ENCODE data around the gene IYD.
"Not testable (repeated sequence)": the region's sequence is repeated elsewhere in the genome, so short reads cannot be mapped to it uniquely, and the experiment has no call there.

The IYD gene

DNA sequence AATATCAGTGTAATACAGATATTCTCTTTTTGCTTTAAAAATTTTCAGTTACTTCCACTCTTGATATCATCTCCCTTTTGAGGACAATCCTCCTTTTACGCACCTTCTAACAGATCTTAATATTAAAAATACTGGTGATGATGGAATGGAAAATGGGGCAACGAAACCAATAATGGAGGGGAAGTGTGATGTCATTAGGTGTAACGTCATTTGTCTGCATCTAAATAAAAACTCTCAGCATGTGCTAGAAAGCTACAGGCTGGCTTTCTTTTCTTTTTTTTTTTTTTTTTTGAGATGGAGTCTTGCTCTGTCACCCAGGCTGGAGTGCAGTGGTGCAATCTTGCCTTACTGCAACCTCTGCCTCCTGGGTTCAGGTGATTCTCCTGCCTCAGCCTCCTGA, 66.5 kb downstream of the IYD start:
- no peak for DNase-seq (ENCODE audit: low read depth)

DNA sequence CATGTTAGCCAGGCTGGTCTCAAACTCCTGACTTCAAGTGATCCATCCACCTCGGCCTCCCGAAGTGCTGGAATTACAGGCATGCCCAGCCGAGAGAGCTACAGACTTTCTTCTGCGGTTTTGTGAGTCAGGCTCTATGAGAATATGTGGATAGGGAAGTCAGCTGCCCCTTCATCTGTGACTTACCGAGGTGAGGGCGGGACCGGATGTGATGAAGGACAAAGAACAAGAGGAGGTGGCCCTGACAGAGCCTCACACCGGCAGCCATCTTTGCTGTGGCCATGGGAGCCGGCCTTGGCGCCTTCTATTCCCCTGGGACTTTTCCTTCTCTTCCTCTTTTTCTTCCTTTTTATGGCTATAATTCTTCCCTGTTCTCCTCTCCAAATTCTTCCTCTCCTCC, 67.0 kb downstream of the IYD start:
- no peak for DNase-seq (ENCODE audit: low read depth)

DNA sequence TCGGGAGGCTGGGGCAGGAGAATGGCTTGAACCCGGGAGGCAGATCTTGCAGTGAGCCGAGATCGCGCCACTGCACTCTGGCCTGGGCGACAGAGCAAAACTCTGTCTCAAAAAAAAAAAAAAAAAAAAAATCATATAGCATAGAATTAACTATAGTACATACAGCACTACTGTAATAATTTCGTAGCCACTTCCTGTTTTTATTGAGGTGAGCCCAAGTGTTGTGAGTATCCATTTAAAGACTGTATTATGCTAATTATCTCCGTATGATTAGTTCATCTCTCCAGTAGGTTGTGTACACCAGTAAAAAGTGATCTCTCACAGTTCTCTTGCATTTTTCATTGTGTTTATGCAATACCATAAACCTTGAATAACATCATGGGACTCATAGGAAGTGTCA, 70.6 kb downstream of the IYD start:
- no peak for DNase-seq (ENCODE audit: low read depth)

DNA sequence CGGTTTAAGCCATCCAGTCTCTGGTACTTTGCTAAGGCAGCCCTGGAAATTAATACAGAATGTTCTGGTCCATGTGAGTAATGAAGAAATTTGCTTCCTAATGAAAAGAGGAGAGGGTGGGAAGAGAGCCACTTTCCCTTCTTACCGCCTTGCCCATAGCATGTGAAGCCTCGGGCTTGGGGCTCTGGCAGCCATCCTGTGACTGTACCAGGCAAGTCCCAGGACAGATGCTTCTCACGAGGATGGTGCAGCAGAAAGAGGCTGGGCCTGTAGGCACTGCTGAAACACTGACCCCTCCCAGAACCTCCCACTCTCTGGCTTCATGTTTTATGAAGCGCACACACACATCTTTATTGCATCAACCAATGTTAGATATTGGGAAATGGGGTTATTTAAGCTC, 74.8 kb downstream of the IYD start:
- DNase-seq (ENCODE audit: low read depth): no peak

- no peak for DNase-seq (ENCODE audit: low read depth)
Measured at GRCh38 chr6:150444308-150444707, 75.5 kb downstream of the IYD start.

DNA sequence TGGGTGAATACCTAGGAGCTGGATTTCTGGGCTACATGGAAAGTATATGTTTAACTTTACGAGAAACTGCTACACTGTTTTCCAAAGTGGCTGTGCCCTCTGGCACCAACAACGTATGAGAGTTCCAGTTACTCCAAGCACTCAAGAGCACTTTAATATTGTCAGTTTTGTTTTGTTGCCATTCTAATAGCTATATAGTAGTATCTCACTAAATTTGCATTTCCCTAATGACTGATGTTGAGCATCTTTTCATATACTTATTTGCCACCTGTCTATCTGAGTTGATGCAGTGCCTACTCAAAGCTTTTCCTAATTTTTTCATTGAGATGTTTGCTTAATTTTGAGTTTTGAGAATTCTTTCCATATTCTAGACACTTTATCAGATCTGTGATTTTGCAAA, 76.7 kb downstream of the IYD start:
- no peak for DNase-seq (ENCODE audit: low read depth)

DNA sequence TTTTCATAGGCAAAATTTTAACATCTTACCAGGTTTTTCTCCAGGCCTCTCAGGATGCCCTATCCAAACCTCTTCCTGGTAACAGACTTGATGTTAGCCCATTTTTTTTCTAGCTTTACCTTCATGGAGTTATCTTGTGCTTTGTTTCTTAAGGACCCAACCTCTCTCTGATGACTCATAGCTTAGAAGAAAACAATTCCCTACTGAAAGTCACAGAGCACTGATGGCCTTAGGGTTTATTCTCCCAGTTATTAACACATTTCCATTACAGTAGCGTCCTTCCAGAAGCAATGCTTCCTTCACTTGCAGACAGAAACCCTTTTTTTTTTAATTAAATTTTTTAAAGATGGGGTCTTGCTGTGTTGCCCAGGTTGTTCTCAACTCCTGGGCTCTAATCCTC, 79.4 kb downstream of the IYD start:
- DNase-seq (ENCODE audit: low read depth): no peak

DNA sequence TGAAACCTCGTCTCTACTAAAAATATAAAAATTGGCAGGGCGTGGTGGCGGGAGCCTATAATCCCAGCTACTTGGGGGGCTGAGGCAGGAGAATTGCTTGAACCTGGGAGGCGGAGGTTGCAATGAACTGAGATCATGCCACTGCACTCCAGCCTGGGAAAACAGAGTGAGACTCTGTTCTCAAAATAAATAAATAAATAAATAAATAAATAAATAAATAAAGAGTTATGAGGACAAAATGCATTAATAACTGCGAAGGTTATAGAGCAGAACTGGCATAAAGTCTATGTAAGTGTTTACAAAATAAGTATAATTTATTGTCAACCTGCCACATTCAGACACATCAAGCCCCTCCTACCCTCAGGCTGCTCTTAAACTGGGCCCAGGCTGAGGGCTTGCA, 80.2 kb downstream of the IYD start:
- not testable (repeated sequence) for DNase-seq (ENCODE audit: low read depth)

GRCh38 chr6:150450918-150451317, 82.1 kb downstream of the IYD start:
- no peak for DNase-seq (ENCODE audit: low read depth)

GRCh38 chr6:150451807-150452427, 83.1 kb downstream of the IYD start:
- DNase-seq (ENCODE audit: low read depth): no peak

GRCh38 chr6:150452428-150453243, 83.8 kb downstream of the IYD start:
- DNase-seq (ENCODE audit: low read depth): no peak

- DNase-seq (ENCODE audit: low read depth): no peak
Measured at GRCh38 chr6:150453357-150453756, 84.5 kb downstream of the IYD start.
